Stomach (tissue), 9 donors: ENCODE data around the gene TMEM123. TPM values are rescaled to one million over a fixed set of nuclear protein-coding genes. Genes with fewer than 3 reads are reported as not detected.
"Not testable (repeated sequence)": the region's sequence is repeated elsewhere in the genome, so short reads cannot be mapped to it uniquely, and the experiment has no call there.

ENCODE experiments used
- DNase-seq, 2 donors: peaks; one replicate each; pipeline versions ENCODE4 v3.0.0 to v3.0.0-alpha.2; 2013 to 2019
- H3K27ac ChIP-seq, 5 donors: fragments of 200-600 bp in 4 of 5; sonication (generic) in 4 of 5; one replicate each; pipeline ENCODE4 v1.5.1; 2013 to 2019; ENCODE audit warnings: mild to moderate bottlenecking in 1 of 5, moderate library complexity in 1 of 5
- H3K27me3 ChIP-seq, 3 donors: fragments of 200-600 bp; sonication (generic); one replicate each; pipeline ENCODE4 v1.5.1; 2017 to 2019; ENCODE audit warnings: mixed run types in 1 of 3
- H3K36me3 ChIP-seq, 4 donors: fragments of 200-600 bp; sonication (generic); 1 replicate in 3 of 4; 2 replicates in 1 of 4; pipeline ENCODE4 v1.5.1; 2016 to 2019
- H3K4me1 ChIP-seq, 4 donors: fragments of 200-600 bp; sonication (generic); one replicate each; pipeline ENCODE4 v1.5.1; 2016 to 2019
- H3K4me3 ChIP-seq, 4 donors: fragments of 200-600 bp; sonication (generic) in 3 of 4; one replicate each; pipeline ENCODE4 v1.5.1; 2016 to 2019; ENCODE audit warnings: mild to moderate bottlenecking in 1 of 4
- H3K9me3 ChIP-seq, 4 donors: fragments of 200-600 bp; sonication (generic); one replicate each; pipeline ENCODE4 v1.5.1; 2016 to 2019
- EP300 ChIP-seq: sonication (generic); formaldehyde crosslinking; IDR thresholded peaks from one replicate; pipeline ENCODE4 v1.6.1; 2017; ENCODE audit warnings: antibody characterized with exemption
- POLR2A ChIP-seq, 4 donors: fragments of 450-650 bp; IDR thresholded peaks; one replicate each; pipeline ENCODE4 v1.6.1; 2016; ENCODE audit warnings: antibody characterized with exemption in 4 of 4, control low read depth in 2 of 4, mild to moderate bottlenecking in 1 of 4, moderate library complexity in 1 of 4
- POLR2AphosphoS5 ChIP-seq, 3 donors: sonication (generic); formaldehyde crosslinking; IDR thresholded peaks; one replicate each; pipeline ENCODE4 v1.6.1; 2016; ENCODE audit warnings: antibody characterized with exemption in 3 of 3
- WGBS, 5 donors: extraction: QIAGEN DNeasy Blood & Tissue Kit in 3 of 5; methylation state at CpG; one replicate each; pipeline versions ENCODE4 v1.1.5 to v1.1.7; 2013 to 2018; 5-methylcytosine and 5-hydroxymethylcytosine counted together
- intact Hi-C: fragments of 100-400 bp; cut with DNase I; formaldehyde crosslinking; loops from one replicate; pipeline ENCODE4 v1.15.1; 2023; ENCODE audit warnings: low total_unique reads
- polyA plus RNA-seq, 3 donors: library from polyadenylated mRNA; stranded (reverse); fragments of 200-250 nt; gene quantifications; one replicate each; pipeline ENCODE4 v1.2.3, GENCODE V29; 2013
- total RNA-seq, 5 donors: library from RNA; depleted of rRNA; stranded (reverse); fragments of >200 nt; gene quantifications; one replicate each; pipeline versions ENCODE4 v1.1.0 to v1.2.3, GENCODE V29; 2014 to 2016
- TF ChIP-seq, protein P1 (sequence below), 7 experiments: fragments of 450-650 bp in 4 of 7; fragments of 200-600 bp in 3 of 7; sonication (generic) in 3 of 7; IDR thresholded peaks; one replicate each; pipeline ENCODE4 v1.5.1; 2016 to 2019; ENCODE audit warnings: antibody characterized with exemption in 7 of 7, control low read depth in 2 of 7, mild to moderate bottlenecking in 1 of 7
- donor health status: healthy with polysubstance abuse.
- donor health status: Bipolar disorder and iron deficiency.
- donor health status: healthy.

TMEM123 gene
- total and polyA plus RNA-seq, 8 donors: 16.2 to 226 (median 51.6) TPM

DNA sequence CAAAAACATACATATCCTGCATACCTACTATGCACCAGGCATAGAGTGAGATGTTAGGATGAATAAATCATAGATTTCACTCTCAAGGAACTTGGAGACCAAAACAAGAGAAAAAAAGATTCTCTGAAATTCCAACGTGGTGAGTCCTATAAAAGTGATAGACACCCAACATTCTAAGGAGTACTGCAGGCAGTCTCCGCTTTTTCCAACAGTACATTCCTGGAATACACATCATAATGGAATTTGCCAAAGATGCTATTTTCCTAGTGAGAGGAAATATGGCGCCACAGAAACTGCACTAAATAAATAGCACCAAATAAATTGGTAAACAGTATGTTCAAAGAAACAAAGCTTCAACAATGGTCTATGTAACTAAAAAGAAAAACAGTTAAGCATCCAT, 6.0 kb downstream of the TMEM123 start:
- Histone ChIP-seq H3K4me3 (no peak overlapping the region), H3K36me3 (peaks cover 0 to 34% (median 33%) of the 10 kb centered on the region in 4 donors), H3K9me3 (no peaks in the 10 kb centered on the region), H3K27ac (no peak overlapping the region), H3K27me3 (no peaks in the 10 kb centered on the region), H3K4me1 (peaks cover 19 to 56% (median 40%) of the 10 kb centered on the region in 4 donors)
- no peak for DNase-seq
- intact Hi-C loops: no loop called here
- no peak for TF ChIP-seq POLR2A (IDR thresholded peaks at IDR 0.05)
- TF ChIP-seq, protein P1, sequence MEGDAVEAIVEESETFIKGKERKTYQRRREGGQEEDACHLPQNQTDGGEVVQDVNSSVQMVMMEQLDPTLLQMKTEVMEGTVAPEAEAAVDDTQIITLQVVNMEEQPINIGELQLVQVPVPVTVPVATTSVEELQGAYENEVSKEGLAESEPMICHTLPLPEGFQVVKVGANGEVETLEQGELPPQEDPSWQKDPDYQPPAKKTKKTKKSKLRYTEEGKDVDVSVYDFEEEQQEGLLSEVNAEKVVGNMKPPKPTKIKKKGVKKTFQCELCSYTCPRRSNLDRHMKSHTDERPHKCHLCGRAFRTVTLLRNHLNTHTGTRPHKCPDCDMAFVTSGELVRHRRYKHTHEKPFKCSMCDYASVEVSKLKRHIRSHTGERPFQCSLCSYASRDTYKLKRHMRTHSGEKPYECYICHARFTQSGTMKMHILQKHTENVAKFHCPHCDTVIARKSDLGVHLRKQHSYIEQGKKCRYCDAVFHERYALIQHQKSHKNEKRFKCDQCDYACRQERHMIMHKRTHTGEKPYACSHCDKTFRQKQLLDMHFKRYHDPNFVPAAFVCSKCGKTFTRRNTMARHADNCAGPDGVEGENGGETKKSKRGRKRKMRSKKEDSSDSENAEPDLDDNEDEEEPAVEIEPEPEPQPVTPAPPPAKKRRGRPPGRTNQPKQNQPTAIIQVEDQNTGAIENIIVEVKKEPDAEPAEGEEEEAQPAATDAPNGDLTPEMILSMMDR (IDR thresholded peaks at IDR 0.05): no peak
- TF ChIP-seq POLR2AphosphoS5 (IDR thresholded peaks at IDR 0.05): no peak
- TF ChIP-seq EP300: no peak
- 70 to 80% (median 79%) methylated on average over 3 of the region's 3 CpGs for WGBS, 5 donors

- H3K27me3 ChIP-seq, H3K27ac ChIP-seq, H3K4me3 ChIP-seq, intact Hi-C loops, DNase-seq, H3K9me3 ChIP-seq: not testable (repeated sequence)
- peaks cover 8 to 44% (median 26%) of the 10 kb centered on the region in 4 donors for H3K4me1 ChIP-seq
- 95 to 98% (median 97%) methylated on average over 5 of the region's 5 CpGs for WGBS, 5 donors
- H3K36me3 ChIP-seq: peaks cover 0 to 34% (median 33%) of the 10 kb centered on the region in 4 donors
These were observed 7.9 kb downstream of the TMEM123 start for GRCh38 chr11:102444693-102445092.

DNA sequence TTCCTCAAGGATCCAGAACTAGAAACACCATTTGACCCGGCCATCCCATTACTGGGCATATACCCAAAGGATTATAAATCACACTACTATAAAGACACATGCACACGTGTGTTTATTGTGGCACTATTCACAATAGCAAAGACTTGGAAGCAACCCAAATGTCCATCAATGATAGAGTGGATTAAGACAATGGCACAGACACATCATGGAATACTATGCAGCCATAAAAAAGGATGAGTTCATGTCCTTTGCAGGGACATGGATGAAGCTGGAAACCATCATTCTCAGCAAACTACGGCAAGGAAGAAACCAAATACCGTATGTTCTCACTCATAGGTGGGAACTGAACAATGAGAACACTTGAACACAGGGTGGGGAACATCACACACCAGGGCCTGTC, 8.4 kb downstream of the TMEM123 start:
- H3K9me3 ChIP-seq, H3K27me3 ChIP-seq, H3K4me3 ChIP-seq, intact Hi-C loops, H3K27ac ChIP-seq, DNase-seq: not testable (repeated sequence)
- Histone ChIP-seq H3K36me3 (peaks cover 0 to 34% (median 33%) of the 10 kb centered on the region in 4 donors), H3K4me1 (peaks cover 6 to 42% (median 21%) of the 10 kb centered on the region in 4 donors)
- WGBS, 5 donors: 83 to 92% (median 86%) methylated on average over 4 of the region's 4 CpGs

DNA sequence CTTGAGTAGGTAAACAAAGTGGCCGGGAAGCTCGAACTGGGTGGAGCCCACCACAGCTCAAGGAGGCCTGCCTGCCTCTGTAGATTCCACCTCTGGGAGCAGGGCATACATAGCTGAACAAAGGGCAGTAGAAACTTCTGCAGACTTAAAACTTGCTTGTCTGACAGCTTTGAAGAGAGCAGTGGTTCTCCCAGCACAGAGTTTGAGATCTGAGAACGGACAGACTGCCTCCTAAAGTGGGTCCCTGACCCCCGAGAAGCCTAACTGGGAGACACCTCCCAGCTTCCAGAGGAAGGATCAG, 13.6 kb downstream of the TMEM123 start:
- H3K4me3 ChIP-seq, intact Hi-C loops, DNase-seq, H3K9me3 ChIP-seq, H3K27me3 ChIP-seq: not testable (repeated sequence)
- Histone ChIP-seq H3K4me1 (peaks cover 6 to 39% (median 17%) of the 10 kb centered on the region in 4 donors), H3K27ac (peak overlapping the region in 1 of 5 donors; percentile 15), H3K36me3 (peaks cover 0 to 13% (median under 1%) of the 10 kb centered on the region in 4 donors)
- 21 to 49% (median 36%) methylated on average over 2 to 4 of the region's 4 CpGs for WGBS, 5 donors

DNA sequence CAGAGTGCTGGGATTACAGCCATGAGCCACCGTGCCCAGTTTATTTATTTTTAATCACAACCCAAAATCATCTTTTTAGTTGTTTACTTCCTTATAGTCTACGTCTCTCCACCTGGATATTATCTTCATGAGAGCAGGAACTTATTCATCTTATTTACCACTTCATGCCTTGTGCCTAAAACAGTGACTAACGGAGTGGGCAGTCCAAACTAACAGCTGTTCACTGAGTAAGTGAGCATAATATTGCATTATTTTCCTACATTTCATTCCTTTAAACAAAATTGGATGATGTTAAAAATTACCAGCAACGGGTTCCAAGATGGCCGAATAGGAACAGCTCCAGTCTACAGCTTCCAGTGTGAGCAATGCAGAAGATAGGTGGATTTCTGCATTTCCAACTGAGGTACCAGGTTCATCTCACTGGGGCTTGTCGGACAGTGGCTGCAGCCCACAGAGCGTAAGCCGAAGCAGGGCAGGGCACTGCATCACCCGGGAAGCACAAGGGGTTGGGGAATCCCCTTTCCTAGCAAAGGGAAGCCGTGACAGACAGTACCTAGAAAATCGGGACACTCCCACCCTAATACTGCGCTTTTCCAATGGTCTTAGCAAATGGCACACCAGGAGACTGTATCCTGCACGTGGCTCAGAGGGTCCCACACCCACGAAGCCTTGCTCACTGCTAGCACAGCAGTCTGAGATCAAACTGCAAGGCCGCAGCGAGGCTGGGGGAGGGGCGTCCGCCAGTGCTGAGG, 14.1 kb downstream of the TMEM123 start:
- peaks cover 0 to 13% (median 0%) of the 10 kb centered on the region in 4 donors for H3K36me3 ChIP-seq
- no peaks in the 10 kb centered on the region for H3K27me3 ChIP-seq
- WGBS, 5 donors: 59 to 77% (median 65%) methylated on average over 18 of the region's 18 CpGs
- H3K9me3 ChIP-seq: no peaks in the 10 kb centered on the region
- peaks cover 6 to 39% (median 17%) of the 10 kb centered on the region in 4 donors for H3K4me1 ChIP-seq
- peak overlapping the region in 1 of 5 donors; percentile 15 for H3K27ac ChIP-seq
- TF ChIP-seq, protein P1 (IDR thresholded peaks at IDR 0.05): no peak
- TF ChIP-seq EP300: no peak
- TF ChIP-seq POLR2AphosphoS5 (IDR thresholded peaks at IDR 0.05): peak in 1 of 3 donors; percentile 9
- TF ChIP-seq POLR2A (IDR thresholded peaks at IDR 0.05): no peak
- intact Hi-C loops: no loop called here
- DNase-seq: peak; percentile 48 to 53
- no peak overlapping the region for H3K4me3 ChIP-seq

GRCh38 chr11:102437727-102438126, 14.8 kb downstream of the TMEM123 start:
- Histone ChIP-seq H3K27me3 (no peaks in the 10 kb centered on the region), H3K27ac (no peak overlapping the region), H3K4me3 (no peak overlapping the region), H3K9me3 (peaks cover 0 to 3% (median 0%) of the 10 kb centered on the region in 4 donors), H3K36me3 (peaks cover 0 to 16% (median 4%) of the 10 kb centered on the region in 4 donors), H3K4me1 (peaks cover 6 to 39% (median 17%) of the 10 kb centered on the region in 4 donors)
- TF ChIP-seq POLR2AphosphoS5 (IDR thresholded peaks at IDR 0.05) (no peak), POLR2A (IDR thresholded peaks at IDR 0.05) (no peak), EP300 (no peak)
- TF ChIP-seq, protein P1 (IDR thresholded peaks at IDR 0.05): no peak
- DNase-seq: no peak
- whole genome bisulfite sequencing, 5 donors: 69 to 75% (median 71%) methylated on average over 2 of the region's 2 CpGs
- intact Hi-C loops: no loop called here
